ENCODE data around the gene ZNF787.

The ZNF787 gene

DNA sequence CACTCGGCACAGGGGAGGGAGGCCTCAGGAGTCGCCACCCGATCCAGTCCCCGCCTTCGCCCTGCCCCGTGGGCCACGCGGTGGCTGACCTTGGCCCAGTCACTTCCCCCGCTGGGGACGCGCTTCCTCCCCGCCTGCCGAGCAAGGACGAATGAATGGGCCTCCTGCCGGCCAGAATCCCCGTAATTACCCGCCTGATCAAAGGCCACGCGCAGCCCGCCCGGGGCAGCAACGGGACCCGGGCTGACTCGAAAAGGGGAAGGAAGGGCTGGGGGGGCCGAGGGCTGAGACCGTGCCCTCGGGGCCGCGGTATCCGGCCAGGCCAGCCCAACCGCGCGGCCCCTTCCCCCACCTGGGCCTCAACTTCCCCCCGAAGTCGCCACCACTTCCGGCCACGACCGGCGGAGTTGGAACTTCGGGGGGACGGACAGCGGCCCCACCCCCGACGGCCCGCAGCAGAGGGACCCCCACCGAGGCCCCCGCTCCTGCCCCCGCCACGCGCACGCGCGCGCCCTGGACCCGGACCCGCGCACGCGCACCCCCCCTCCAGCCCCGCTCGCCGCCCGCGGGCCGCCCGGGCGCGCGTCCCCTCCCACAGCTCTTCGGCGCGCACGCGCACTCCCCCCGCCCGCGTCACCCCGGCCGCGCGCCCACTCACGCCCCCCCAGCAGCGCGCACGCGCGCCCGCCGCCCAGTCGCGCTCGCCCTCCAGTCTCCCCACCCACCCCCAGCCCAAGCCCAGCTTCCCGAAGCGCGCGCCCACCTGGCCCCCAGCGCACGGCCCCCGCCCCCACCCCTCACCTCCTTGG lies 520 bp downstream of the ZNF787 start:
- DNase-seq (ENCODE audit: low read depth) = peak; percentile 68

DNA sequence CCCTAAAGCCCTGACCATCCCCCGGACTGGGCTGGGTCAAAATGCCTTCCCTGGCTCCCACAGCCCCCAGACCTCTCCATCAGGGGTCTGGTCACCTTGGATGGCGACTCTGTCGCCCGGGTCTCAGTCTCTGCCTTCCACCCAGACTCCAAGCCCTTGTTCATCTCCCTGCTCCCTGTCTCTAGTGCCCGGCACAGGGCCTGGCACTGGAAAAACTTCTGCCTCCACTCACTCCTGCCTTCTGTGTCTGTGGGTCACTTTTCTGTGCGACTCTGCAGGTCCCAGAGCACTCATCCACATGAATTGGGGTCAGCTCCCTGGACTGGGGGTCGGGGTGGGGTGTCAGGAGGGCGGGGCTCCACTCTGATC lies 1.1 kb downstream of the ZNF787 start:
- DNase-seq (ENCODE audit: low read depth) = no peak

DNA sequence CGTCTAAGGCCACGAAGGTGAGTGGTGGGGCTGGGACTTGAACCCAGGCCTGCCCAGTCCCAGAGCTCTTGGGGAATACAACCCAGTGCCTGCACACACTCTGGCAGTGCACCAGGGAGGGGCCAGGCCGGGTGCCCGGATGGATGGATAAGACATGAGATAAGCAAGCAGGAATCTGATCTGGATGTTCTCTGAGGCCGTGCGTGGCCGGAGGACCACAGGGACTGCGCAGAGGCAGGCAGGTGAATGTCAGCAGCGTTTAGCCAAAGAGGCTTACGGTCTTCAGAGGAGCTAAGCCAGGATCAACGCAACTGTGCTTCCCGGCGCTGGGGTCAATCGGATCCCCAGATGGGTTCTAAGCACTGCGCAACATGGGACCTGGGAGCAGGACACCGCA lies 1.5 kb downstream of the ZNF787 start:
- DNase-seq (ENCODE audit: low read depth) = no peak

DNA sequence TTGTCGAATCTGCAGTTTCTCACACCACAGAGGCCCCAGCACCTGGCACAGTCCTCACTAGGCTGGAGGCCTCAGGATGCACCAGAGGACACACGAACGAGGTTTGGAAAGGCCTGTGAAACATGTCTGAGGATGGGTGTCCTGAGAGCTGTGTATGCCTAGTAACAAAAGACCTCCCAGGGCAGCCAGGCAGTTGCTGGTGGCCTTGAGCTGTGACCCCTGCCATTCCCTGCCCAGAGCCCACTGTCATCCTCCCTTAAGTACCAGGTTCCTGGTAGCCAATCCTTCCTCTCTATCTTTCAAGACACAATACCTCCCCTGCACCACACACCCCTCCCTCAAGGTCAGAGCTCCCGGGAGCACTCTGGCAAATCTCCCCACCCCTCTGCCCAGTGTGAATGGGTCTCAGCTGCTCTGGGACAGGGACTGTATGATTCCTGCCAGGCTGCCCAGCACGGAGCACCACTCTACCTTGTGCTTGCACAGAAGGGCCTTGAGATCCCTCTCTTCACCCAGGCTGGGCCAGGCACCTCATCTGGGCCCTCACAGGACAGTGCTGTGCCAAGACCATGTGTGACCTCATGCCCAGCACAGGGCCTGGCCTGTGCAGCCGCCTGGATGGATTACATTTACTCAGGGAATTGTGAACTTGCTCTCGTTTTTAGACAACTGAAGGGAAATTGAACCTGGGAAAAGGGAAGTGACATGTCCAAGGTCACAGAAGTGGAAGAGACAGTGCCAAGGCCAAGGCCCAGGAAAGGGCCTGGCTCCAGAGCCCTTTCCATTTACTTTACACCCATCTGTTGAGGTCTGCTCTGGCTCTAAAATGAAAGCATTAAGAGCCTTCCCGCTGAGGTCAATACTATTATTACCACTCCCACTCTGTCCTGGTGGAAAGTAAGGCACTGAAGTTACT lies 2.2 kb downstream of the ZNF787 start:
- DNase-seq (ENCODE audit: low read depth) = no peak

DNA sequence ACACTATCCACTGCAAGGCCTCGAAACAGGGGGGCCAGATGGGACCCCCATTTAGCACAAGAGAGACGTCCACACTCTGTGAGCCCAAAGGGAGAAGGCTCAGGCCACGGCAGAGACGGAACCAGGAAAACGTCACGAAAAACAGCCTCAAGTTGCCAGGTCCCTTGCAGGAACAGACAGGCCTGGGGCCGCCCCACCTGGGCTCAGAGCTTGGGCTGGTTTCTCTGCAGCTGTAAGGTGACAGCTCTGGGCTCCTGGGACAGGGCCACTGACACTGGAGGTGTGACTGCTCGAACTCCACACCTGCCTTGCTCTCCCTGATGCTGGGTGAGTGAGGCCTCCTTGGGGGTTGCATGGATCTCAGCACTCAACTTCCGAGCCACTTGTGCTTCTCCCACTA lies 3.2 kb downstream of the ZNF787 start:
- no peak for DNase-seq (ENCODE audit: low read depth)

DNA sequence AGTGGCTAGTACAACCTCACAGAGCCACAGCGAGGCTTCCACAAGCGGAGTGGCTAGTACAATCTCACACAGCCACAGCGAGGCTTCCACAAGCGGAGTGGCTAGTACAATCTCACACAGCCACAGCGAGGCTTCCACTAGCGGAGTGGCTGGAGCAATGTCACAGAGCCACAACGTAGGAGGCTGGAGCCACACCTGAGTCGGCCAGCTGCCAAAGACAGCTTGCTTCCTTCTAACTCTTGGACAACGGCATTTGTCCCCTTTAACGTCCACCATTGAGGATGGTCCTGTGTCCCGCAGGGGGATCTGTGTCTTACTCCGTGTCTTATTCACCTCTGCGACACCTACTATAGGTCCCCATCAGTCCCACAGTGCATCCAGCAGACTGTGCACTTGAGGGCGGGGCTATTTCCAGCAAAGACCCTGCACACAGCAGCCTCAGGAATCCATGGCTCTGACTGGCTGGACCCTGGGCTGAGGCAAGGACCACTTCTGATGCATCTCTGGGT lies 3.7 kb downstream of the ZNF787 start:
- no peak for DNase-seq (ENCODE audit: low read depth)

DNA sequence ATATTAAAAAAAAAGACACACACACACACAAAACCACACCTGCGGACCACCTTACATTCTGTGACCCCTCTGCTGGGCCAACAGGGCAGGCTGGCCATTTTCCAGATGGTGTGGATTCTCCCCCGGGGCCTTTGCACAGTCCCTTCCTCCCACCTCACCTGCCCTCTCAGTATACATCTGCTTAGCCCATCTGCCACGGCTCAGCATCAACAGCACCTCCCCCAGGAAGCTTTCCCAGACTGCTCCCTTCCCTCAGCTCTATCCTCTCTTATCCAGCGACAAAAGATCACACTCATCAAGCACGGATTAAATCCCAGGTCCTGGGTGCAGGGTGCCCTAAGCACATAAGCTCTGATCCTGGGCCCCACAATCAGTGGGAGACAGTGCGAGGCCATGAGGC lies 4.5 kb downstream of the ZNF787 start:
- no peak for DNase-seq (ENCODE audit: low read depth)

DNA sequence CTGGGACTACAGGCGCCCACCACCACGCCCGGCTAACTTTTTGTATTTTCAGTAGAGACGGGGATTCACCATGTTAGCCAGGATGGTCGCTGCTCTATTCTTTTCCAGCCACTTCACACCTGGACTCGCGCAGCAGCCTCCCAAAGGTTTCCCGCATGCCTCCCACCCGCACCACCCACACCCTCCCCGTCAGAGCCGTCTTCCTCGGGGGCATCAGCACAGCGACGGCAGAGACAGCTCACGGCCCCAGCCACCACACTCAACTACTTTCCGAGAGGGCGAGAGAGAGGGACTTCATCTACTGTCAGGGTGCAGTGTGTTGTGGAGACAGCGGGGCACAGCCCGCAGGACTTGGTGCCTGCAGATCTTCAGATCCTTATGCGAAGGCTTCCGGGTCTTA lies 5.6 kb downstream of the ZNF787 start:
- DNase-seq (ENCODE audit: low read depth) = no peak

DNA sequence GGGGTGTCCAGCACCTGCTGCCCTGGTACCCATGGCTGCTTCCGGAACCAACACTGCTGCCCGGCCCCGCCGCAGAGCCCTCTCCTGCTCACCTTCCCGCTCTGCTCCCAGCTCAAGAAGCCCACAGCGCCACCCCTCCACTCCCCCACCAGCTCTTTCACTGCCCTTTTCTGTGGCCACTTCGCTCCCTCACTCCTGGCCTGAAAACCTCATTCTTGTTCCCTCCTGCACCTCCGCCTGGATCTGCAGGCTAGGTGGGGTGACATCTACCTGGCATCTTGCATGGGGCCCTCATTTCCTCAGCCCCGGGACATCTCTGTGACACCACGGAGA lies 6.4 kb downstream of the ZNF787 start:
- DNase-seq (ENCODE audit: low read depth) = no peak

DNA sequence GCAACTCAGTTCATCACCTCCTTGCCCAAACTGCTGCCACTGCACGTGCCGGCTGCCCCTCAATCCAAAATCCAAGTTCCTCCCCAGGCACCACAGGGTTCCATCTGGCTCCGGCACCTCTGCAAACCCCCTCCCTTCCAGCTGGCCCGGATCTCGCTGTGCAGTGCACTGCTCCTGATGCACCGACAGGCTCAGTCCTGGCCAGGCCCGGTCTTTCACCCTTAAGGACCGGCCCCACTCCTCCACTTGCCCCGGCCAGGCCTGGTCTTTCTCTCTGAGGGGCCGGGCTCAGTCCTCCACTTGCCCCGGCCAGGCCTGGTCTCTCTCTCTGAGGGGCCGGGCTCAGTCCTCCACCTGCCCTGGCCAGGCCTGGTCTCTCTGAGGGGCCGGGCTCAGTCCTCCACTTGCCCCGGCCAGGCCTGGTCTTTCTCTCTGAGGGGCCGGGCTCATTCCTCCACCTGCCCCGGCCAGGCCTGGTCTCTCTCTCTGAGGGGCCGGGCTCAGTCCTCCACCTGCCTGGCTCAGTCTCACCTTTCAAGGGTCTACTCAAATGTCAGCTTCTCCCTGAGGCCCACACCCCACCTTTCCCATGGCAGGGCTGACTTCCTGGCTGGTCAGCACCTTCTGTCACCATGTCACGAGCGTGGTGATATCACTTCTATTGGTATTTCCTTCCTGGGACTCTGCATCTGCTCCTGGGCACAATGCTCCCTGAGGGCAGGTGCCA lies 6.9 kb downstream of the ZNF787 start:
- no peak for DNase-seq (ENCODE audit: low read depth)

DNA sequence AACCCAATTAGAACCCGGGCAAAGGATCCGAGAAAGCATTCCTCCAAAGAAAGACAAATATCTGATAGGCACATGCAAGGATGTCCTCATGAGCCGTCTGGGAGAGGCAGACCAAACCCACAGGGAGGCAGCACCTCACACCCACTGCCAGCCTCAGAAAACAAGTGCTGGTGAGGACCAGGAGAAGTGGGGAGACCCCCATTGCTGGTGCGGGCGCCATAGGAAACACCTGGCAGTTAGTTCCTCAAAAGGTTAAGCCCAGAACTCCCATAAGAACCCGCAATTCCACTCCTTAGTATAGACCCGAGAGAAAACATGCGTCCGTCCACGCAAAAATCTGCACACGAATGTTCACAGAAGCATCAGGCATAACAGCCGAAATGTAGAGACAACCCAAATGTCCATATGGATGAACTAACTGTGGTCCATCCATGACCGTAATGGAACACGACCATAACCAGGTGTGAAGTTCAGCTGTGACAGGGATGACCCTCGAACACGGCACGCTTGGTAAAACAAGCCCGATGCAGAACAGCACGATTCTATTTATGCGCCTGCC lies 7.9 kb downstream of the ZNF787 start:
- DNase-seq (ENCODE audit: low read depth) = no peak

DNA sequence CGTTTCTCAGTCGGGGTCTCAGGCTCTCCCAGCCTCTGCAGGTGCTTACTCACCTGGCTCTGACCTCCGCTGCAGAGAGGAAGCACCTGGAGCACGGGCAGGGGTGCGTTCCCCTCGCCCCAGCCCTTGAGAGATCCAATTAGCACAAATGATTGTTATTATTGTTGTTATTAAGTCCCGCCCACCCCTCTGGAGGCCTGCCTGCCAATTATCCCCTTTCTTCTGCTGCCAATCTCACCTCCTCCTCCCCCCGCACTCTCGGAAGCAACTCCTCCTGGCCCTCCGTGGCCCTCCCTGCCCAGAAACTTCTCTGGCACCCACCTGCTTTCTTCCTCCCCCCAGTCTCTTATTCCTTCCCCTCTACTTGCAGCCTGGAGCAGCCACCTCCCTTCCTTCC lies 8.8 kb downstream of the ZNF787 start:
- DNase-seq (ENCODE audit: low read depth) = no peak

DNA sequence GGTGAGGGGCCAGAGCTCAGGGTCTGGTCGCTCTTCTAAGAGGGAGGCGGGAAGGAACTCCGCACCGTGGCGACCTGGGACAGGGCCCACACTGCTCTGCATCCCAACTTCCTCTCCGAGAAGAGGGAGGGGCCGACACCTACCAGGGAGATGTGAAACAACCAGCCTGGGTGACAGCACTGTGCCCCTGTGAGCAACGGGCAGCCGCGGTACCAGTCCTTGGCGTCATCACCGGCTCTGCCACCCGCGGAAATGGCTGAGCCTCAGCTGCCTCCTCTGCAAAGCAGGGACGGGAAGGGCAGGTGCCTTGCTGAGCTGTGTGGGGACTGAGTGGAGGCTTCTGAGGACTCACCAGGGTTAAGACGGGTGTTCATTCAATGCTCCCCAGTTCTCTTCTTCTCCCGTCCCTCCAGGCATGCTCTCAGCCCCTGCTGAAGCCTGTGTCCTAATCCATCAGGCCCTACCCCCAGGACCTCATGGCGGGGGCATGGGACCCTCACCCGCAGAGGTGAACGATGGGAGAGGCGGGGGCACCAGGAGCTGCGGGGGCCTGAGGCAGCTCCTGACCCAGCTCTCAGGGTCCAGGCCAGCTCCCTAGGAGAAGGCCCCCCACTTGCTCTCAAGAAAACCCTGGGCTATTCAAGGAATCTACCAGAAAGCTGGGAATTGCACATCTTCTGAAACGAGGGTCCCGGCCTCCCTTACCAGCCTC lies 9.3 kb downstream of the ZNF787 start:
- no peak for DNase-seq (ENCODE audit: low read depth)

DNA sequence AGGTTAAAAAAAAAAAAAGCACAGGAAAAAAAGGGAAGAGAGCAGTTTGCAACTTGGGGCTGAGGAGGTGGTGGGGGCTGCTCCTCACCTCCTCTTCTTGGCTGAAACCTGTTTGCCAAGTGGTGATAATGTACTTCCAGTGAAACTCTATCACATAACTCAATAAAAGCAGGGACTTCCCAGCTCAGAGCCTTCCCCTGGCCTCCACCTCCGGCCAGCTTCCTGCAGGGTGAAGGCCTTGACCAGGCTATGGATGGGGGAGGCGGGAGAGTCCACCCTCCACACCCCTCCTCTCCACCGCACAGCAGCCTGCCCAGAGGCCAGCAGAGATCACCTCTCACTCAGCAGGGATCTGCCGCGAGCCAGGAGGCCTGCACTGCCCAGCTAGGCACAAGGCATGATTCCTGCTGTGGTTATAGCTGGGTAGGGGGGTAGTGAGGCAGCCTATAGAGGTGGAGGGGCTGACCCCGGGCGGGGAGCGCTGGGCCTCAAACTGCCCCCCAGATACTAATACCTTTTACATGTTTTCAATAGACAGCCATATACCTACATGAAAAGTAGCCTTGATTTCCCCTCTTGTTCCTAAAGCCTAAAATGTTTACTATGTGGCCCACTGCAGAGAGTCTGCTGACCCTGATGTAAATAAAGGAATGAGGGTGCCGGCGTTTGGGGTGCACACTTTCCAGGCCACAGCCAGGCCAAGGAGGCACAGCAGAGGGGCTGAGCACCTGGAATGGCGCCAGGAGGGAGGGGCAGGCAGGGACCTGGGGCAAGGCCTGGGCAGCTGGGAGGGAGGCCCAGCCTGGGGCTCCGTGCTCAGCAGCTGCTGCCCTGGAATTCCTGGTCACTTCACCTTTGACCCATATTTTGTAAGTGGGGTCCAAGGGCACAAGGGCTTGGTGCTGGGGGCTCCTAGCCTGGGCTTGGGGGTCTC lies 10.3 kb downstream of the ZNF787 start:
- no peak for DNase-seq (ENCODE audit: low read depth)

DNA sequence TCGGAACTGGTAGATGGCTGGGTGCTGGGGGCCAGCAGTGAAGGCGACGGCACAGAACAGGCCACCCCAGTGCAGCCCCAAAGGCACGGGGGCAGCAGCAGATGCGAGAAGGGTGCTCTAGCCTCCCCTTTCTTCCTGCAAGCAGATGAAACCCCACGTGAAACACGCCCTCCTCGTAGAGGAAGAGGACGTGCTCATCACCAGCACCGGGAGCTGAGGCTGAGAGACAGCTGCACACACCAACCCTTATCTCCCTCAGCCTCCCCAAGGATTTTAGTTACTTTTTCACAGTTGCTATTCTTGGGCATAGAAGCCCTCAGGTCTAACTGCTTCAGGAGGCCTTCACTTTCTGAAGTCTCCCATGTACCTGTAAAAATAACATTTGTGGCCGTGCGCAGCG lies 11.9 kb downstream of the ZNF787 start:
- DNase-seq (ENCODE audit: low read depth) = no peak

DNA sequence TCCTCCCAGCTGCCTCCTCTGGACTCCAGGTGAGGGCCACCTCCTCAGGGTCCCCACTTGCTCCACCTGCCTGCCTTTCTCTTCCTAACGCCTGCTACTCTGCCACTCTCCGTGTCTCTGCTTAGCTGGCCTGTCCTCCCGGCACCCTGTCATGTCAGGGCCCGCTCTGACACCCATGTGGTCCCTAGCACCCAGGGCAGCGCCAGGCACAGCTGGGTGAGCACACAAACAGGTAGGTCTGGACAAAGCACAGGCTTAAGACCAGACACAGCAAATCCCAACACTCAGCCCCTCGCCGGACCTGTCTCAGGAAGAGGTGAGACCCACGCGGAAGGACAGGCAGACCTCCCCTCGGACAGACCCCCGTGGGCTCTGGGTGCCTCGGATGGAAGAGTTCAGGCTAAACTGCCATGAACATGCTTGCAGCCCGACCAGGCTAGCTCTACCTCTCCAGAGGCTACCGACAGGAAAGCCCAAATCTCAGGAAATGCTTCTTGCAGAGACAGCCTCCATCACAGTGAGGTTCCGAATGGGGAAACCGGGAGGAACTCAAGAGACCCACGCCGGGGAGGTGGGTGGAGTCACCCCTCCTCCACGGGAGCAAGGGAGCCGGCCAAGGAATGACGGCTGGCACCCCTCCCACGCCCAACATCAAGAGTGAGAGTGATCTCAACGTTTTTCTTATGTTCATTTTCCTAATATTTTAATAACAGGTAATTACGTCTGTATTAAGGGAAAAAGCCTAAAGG lies 12.5 kb downstream of the ZNF787 start:
- DNase-seq (ENCODE audit: low read depth) = no peak

DNA sequence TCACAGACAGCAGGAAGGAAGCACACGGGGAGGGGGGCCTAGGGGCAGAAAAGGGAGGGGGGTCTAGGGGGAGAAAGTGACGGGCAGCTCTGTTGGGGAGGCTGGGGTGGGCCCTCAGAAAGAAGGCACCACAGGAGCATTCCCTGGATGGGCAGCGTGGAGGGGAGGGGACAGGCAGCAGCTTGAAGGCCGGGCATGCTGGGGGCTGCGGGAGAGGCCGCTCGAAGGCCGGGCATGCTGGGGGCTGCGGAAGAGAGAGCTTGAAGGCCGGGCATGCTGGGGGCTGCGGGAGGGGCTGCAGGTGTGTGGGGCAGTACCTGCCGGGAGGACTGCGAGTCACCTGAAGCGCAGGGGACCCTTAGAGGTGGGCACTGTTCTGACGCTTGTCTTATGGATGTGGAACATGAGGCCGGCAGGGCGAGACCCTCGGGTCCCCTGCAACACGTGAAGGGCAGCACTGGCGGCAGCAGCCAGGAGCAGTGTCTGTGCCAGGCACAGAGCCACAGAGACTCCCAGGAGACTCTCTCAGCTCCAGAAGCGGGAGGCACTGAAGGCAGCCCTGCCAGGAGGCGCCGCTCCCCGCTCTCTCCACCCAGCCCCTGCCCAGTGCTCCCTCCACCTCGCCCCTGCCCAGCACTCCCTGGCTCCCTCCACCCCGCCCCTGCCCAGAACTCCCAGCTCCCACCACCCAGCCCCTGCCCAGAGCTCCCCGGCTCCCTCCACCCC lies 13.3 kb downstream of the ZNF787 start:
- no peak for DNase-seq (ENCODE audit: low read depth)

DNA sequence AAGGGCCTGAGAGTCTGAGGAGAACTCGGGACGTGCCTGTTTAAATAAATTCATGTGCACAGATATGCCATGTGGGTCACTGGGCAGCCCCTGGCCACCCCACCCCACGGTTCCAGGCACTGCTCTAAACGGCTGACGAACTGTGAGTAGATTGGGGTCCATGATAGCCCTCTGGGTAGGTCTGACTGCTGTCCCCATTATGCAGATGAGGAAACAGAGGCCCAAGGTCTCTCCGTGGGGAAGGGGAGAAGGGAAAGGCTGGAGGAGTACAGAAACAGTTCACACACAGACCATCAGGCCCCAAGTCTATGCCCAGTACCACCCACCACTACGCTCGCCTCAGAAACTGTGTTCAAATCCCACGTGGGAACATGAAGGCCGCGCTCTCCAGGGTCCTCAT lies 14.1 kb downstream of the ZNF787 start:
- DNase-seq (ENCODE audit: low read depth) = no peak

DNA sequence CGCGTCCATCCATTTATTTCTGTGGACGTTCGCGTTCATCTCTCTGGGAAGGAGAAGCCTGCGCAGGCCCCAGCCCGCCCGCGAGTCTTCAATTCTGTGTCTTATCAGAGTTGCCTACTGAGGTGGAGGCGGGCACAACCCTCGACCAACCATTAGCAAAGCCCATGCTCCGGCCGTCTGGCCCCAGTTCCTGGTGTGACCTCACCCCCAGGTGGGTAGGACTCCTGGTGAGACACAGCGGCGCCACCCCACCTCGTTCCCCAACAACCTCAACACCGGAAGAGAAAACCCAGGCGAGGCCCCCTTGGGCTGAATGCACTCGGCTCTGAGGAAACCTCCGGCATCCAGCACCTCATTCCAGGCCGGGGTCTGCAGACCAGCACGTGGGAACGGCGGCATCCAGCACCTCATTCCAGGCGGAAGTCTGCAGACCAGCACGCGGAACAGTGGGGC lies 14.7 kb downstream of the ZNF787 start:
- DNase-seq (ENCODE audit: low read depth) = no peak
